ENCODE measurements around the gene KANK4. TPM values are rescaled to one million over a fixed set of nuclear protein-coding genes. Genes with fewer than 3 reads are reported as not detected.

Gene KANK4
- total and polyA plus RNA-seq, 2 of the 8 experiments (the other 6 are each of a cell fraction or from before 2014, with no cell fraction given), result 0.22 to 0.26 TPM

- no peak overlapping the region for H2BK15ac ChIP-seq (ENCODE audit: low read length)
- no peak overlapping the region for H3K56ac ChIP-seq (replicated peaks; ENCODE audit: insufficient read length, low read depth, low read length)
- peaks cover 0 to 6% (median 3%) of the 10 kb centered on the region in 4 experiments; a peak in 2 of 7 replicates for H3K4me1 ChIP-seq (replicated peaks in 1 of 4; ENCODE audit: control insufficient read depth in 3 of 4, insufficient read depth in 4 of 4, low read length in 3 of 4)
- H2BK120ac ChIP-seq (replicated peaks; ENCODE audit: low read depth, low read length), result no peak overlapping the region
- DNase-seq (ENCODE audit: low read depth in 1 of 2, low spot score in 2 of 2), result no peak
- H3K4me2 ChIP-seq (ENCODE audit: insufficient read depth in 1 of 2, low read depth in 2 of 2, low read length in 2 of 2), result no peak overlapping the region
- no peak overlapping the region for H2AFZ ChIP-seq (ENCODE audit: low read length)
- no peaks in the 10 kb centered on the region for H3K23me2 ChIP-seq (ENCODE audit: low read depth, low read length)
- no peak overlapping the region for H3K4me3 ChIP-seq (ENCODE audit: extremely low read depth in 1 of 4, insufficient read depth in 2 of 4, low read depth in 3 of 4, low read length in 4 of 4)
- no peak overlapping the region for H2BK12ac ChIP-seq (ENCODE audit: low read depth, low read length)
- TF ChIP-seq KDM4A (IDR thresholded peaks at IDR 0.05; ENCODE audit: low read depth, low read length, severe bottlenecking) (no peak), EP300 (IDR thresholded peaks at IDR 0.05; ENCODE audit: borderline replicate concordance in 1 of 2, low read depth in 2 of 2, low read length in 2 of 2) (no peak), RBBP5 (IDR thresholded peaks at IDR 0.05; ENCODE audit: borderline replicate concordance, low read depth, low read length) (no peak), CTBP2 (IDR thresholded peaks at IDR 0.05; ENCODE audit: borderline replicate concordance, insufficient read depth, insufficient read length, low read length) (no peak), RNF2 (IDR thresholded peaks at IDR 0.05; ENCODE audit: borderline replicate concordance, low read depth, low read length, missing control alignments, poor library complexity, severe bottlenecking) (no peak), BRCA1 (IDR thresholded peaks at IDR 0.05; ENCODE audit: low read depth, low read length) (no peak), RXRA (IDR thresholded peaks at IDR 0.05; ENCODE audit: insufficient read depth, low read depth, low read length) (no peak), JUN (IDR thresholded peaks at IDR 0.05; ENCODE audit: low read depth, low read length) (no peak), CHD2 (IDR thresholded peaks at IDR 0.05; ENCODE audit: low read length) (no peak), NRF1 (IDR thresholded peaks at IDR 0.05; ENCODE audit: low read depth, low read length) (no peak)
- no peaks in the 10 kb centered on the region; a peak in 1 of 7 replicates for H3K27me3 ChIP-seq (replicated peaks in 1 of 4; ENCODE audit: control insufficient read depth in 3 of 4, extremely low read depth in 1 of 4, insufficient read depth in 3 of 4, low read length in 3 of 4)
- H2BK5ac ChIP-seq (ENCODE audit: low read depth, low read length), result no peak overlapping the region
- no peak overlapping the region for H3K27ac ChIP-seq (ENCODE audit: low read depth, low read length)
- H3K14ac ChIP-seq (ENCODE audit: insufficient read length), result no peak overlapping the region
- no peak overlapping the region for H3K4ac ChIP-seq (replicated peaks; ENCODE audit: insufficient read length, low read depth, low read length)
- H3K18ac ChIP-seq (ENCODE audit: extremely low read depth, low read length), result no peak overlapping the region
- H3K36me3 ChIP-seq (ENCODE audit: control insufficient read depth in 2 of 4, insufficient read depth in 4 of 4, low read length in 3 of 4), result no peaks in the 10 kb centered on the region; a peak in 1 of 8 replicates
- CTCF ChIA-PET (ENCODE audit: partially characterized antibody), result interaction anchor here (0.9 to 3.0 kb wide), 3 partner anchors 16 to 104 kb away, joined by 4 to 11 read pairs (median 6); no protein-coding TSS in a partner anchor
- no peak overlapping the region for H3K9ac ChIP-seq (replicated peaks in 1 of 4; ENCODE audit: extremely low read depth in 1 of 4, low read depth in 3 of 4, low read length in 3 of 4)
- no peak for FAIRE-seq
- no peak overlapping the region for H4K8ac ChIP-seq (ENCODE audit: extremely low read depth, insufficient read depth, low read length)
- H3K79me1 ChIP-seq (ENCODE audit: low read depth, low read length), result no peaks in the 10 kb centered on the region
- no peak overlapping the region for H4K91ac ChIP-seq (replicated peaks; ENCODE audit: insufficient read length, low read length)
- 82% methylated on average over 14 of the region's 14 CpGs; no CpG with 5 or more reads in 1 of the 2 experiments for WGBS, 2 experiments (ENCODE audit: extremely low coverage in 1 of 2, insufficient coverage in 1 of 2, insufficient read length in 1 of 2, insufficient replicate concordance in 2 of 2, low coverage in 1 of 2, low lambda C conversion rate in 2 of 2, missing lambda C conversion rate in 1 of 2)
- H3K9me3 ChIP-seq (ENCODE audit: insufficient read depth in 2 of 2, low read depth in 1 of 2, low read length in 1 of 2), result peaks cover 0 to 9% of the 10 kb centered on the region in 2 experiments; a peak in 1 of 4 replicates
- no peak overlapping the region for H2BK20ac ChIP-seq (ENCODE audit: low read length)
- H3K23ac ChIP-seq (ENCODE audit: insufficient read length), result no peak overlapping the region
- H4K20me1 ChIP-seq (replicated peaks in 1 of 2; ENCODE audit: control insufficient read depth in 1 of 2, insufficient read depth in 2 of 2, low read length in 2 of 2), result no peaks in the 10 kb centered on the region
- no peak overlapping the region for H4K5ac ChIP-seq (ENCODE audit: insufficient read length, low read depth, low read length)
- no peaks in the 10 kb centered on the region for H3K79me2 ChIP-seq (ENCODE audit: control insufficient read depth in 1 of 2, insufficient read depth in 2 of 2, low read length in 2 of 2)
- H2AK5ac ChIP-seq (ENCODE audit: low read depth, low read length), result no peak overlapping the region
- POLR2A ChIA-PET (ENCODE audit: partially characterized antibody), result interaction anchor here (0.8 to 1.4 kb wide), 4 partner anchors 9 to 36 kb away, joined by 3 to 4 read pairs (median 4); no protein-coding TSS in a partner anchor
These were observed 71.7 kb downstream of the KANK4 start for GRCh38 chr1:62247391-62248168.

Measured in H1 (cell line).